ENCODE measurements around the gene MOCS3. TPM values are rescaled to one million over a fixed set of nuclear protein-coding genes. Genes with fewer than 3 reads are reported as not detected.
A peak's percentile ranks its signal among the peaks of the same experiment; 100 is the strongest.
"Not testable (repeated sequence)": the region's sequence is repeated elsewhere in the genome, so short reads cannot be mapped to it uniquely, and the experiment has no call there.

MOCS3 gene
- total RNA-seq, 1 donor from 2014 or later, result 6.5 TPM

- H3K36me3 Mint-ChIP-seq (ENCODE audit: low read depth), result no peaks in the 10 kb centered on the region
- no peak overlapping the region for H3K4me3 Mint-ChIP-seq
- peaks cover 42% of the 10 kb centered on the region for H3K27me3 Mint-ChIP-seq (ENCODE audit: low read depth)
- no peaks in the 10 kb centered on the region for H3K9me3 Mint-ChIP-seq
- no peak for TF ChIP-seq CTCF (conservative IDR thresholded peaks at IDR 0.05)
- DNase-seq (ENCODE audit: low read depth, low spot score), result no peak
- H3K27ac Mint-ChIP-seq (ENCODE audit: unreplicated experiment), result no peak overlapping the region
- H3K4me1 Mint-ChIP-seq, result peaks cover 15% of the 10 kb centered on the region
These were observed 10.8 kb downstream of the MOCS3 start for GRCh38 chr20:50969435-50969834.

- Mint-ChIP-seq H3K27ac (ENCODE audit: unreplicated experiment) (no peak overlapping the region), H3K36me3 (ENCODE audit: low read depth) (no peaks in the 10 kb centered on the region), H3K4me3 (no peak overlapping the region), H3K9me3 (peaks cover 2% of the 10 kb centered on the region), H3K27me3 (ENCODE audit: low read depth) (peaks cover 41% of the 10 kb centered on the region), H3K4me1 (peaks cover 15% of the 10 kb centered on the region)
- no peak for TF ChIP-seq CTCF (conservative IDR thresholded peaks at IDR 0.05)
- DNase-seq (ENCODE audit: low read depth, low spot score), result no peak
These were observed 11.3 kb downstream of the MOCS3 start for GRCh38 chr20:50969912-50970311.

GRCh38 chr20:50975701-50976330, 17.2 kb downstream of the MOCS3 start:
- Mint-ChIP-seq H3K27ac (ENCODE audit: unreplicated experiment) (no peak overlapping the region), H3K36me3 (ENCODE audit: low read depth) (no peaks in the 10 kb centered on the region), H3K9me3 (peaks cover 2% of the 10 kb centered on the region), H3K4me3 (no peak overlapping the region), H3K27me3 (ENCODE audit: low read depth) (peaks cover 18% of the 10 kb centered on the region), H3K4me1 (peaks cover 14% of the 10 kb centered on the region)
- DNase-seq (ENCODE audit: low read depth, low spot score), result no peak
- no peak for TF ChIP-seq CTCF (conservative IDR thresholded peaks at IDR 0.05)

GRCh38 chr20:50977066-50978021, 18.7 kb downstream of the MOCS3 start:
- TF ChIP-seq CTCF (conservative IDR thresholded peaks at IDR 0.05), result no peak
- no peaks in the 10 kb centered on the region for H3K36me3 Mint-ChIP-seq (ENCODE audit: low read depth)
- no peak for DNase-seq (ENCODE audit: low read depth, low spot score)
- H3K27ac Mint-ChIP-seq (ENCODE audit: unreplicated experiment), result peak overlapping the region; percentile 53
- H3K4me1 Mint-ChIP-seq, result peaks cover 18% of the 10 kb centered on the region
- no peak overlapping the region for H3K4me3 Mint-ChIP-seq
- H3K9me3 Mint-ChIP-seq, result peaks cover 2% of the 10 kb centered on the region
- peaks cover 19% of the 10 kb centered on the region for H3K27me3 Mint-ChIP-seq (ENCODE audit: low read depth)

GRCh38 chr20:50978533-50978932, 19.9 kb downstream of the MOCS3 start:
- H3K4me1 Mint-ChIP-seq, result peaks cover 18% of the 10 kb centered on the region
- not testable (repeated sequence) for H3K36me3 Mint-ChIP-seq (ENCODE audit: low read depth); H3K4me3 Mint-ChIP-seq; DNase-seq (ENCODE audit: low read depth, low spot score); H3K9me3 Mint-ChIP-seq
- peak overlapping the region; percentile 7 for H3K27ac Mint-ChIP-seq (ENCODE audit: unreplicated experiment)
- H3K27me3 Mint-ChIP-seq (ENCODE audit: low read depth), result peaks cover 22% of the 10 kb centered on the region
